HG03135 (cell line): Measurements from ENCODE around the gene HLA-C.
"Not testable (repeated sequence)": the region's sequence is repeated elsewhere in the genome, so short reads cannot be mapped to it uniquely, and the experiment has no call there.

ENCODE experiments used
- ATAC-seq: cut with Tn5 transposase; IDR thresholded peaks from one replicate; pipeline ENCODE4 v1.9.1; 2021; ENCODE audit warnings: mild to moderate bottlenecking, moderate library complexity; ENCODE audit not compliant: unreplicated experiment

HLA-C gene

GRCh38 chr6:31271641-31272357, at the start of gene HLA-C:
HLA-C (minus strand) TSS chr6:31272092; CDS start chr6:31272071, 21 bp downstream.
- peak; percentile 79 for ATAC-seq

DNA sequence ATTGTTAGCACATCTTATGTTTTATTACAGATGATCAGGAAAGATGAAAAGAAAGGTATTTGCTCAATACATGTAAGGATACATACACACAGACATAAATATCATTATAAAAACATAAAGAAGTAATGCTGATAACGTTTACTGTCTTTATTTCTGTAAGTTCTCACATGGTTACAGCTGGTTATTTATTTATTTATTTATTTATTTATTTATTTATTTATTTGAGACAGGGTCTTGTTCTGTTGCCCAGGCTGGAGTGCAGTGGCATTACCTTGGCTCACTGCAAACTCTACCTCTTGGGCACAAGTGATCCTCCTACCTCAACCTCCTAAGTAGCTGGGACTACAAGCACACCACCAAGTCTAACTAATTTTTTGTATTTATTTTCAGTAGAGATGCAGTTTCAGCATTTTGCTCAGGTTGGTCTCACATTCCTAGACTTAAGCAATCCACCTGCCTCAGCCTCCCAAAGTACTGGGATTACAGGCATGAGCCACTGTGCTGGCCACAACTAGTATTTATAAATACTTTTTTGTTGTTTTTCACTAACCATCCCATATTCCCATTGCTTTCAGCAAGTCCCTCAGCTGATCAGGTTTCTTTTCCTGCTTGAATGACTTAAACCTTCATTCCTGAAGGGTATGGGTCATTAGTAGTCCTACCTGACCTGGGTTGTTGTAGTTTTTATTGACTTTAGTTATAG, 49.3 kb upstream of the HLA-C start:
- no peak for ATAC-seq

- no peak for ATAC-seq
These were observed 45.1 kb upstream of the HLA-C start for GRCh38 chr6:31317036-31317435.

DNA sequence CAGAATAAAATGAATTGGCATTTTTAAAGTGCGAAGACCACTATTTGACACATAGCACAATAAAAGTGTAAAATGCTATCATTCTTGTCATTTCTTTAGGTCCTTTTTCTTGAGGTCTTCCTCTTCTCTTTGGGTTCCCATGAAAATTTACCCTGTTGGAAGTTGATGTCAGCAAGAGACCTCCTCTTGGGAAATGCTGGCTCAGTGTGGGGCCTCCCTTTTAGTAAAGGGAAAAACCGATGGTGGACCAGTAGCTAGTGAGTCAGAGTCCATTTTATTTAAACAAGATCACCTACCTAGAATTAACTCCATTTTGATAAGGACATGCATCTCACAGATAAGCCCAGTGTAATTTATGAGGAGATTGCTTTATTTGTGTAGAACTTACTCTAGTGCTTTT, 37.7 kb upstream of the HLA-C start:
- ATAC-seq, result no peak

DNA sequence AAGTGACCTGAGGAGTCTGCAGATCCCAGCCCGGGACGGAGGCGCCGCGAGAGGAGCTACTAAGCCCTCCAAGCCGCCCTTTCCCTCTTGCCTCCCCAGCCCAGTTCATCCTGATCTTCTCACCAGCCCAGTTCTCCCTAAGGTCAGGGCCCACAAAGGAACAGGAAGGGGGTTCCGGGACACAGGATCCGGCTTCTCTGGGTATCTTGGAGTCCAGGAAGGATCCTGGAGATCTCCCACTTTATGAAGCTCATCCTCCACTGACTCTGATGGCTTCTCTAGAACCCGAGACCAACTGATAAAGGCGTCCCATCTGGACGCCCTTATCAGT, 36.9 kb upstream of the HLA-C start:
- no peak for ATAC-seq

- ATAC-seq, result no peak
These were observed 36.4 kb upstream of the HLA-C start for GRCh38 chr6:31308050-31308844.

DNA sequence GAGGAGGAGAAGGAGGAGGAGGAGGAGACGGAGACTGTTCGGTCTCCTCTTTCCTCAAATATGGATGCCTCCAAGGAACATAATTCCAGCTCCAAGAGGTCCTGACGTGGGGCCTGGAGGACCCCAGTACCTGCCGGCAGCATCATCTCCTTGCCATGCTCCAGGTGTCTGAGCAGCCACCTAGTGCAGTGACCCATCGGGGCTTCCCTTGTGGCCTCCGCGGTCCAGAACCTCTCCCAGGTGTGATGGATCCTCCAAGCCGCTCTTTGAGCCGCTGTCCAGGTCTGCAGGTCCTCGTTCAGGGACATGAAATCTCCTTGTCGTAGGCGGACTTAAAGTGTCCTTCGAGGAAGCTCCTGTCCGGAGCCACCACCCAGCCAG, 35.8 kb upstream of the HLA-C start:
- ATAC-seq, result no peak

DNA sequence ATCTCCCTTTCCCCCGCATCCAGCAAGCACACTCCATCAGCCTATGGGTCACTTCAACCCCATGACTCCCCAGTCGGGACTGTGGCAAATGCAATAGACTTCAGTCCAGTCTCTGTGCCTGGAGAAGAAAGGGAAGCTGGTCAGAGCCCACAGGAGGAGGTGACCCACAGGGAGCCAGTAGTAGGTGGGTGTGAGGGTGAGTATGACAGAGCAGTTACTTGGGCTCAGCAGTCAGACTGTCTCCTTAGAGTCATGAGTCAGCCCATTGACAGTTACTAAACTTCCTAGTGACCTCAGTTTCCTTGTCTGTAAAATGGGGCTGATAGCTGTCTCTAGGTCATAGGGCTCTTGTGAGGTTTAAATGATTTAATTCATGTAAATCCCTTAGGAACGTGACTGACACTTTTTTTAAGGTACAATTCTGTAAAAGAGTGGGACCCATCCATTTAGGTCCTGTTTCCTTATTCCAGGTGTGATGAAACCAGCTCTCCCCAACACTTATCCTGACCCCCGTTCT, 33.9 kb upstream of the HLA-C start:
- no peak for ATAC-seq

GRCh38 chr6:31304683-31305082, 32.8 kb upstream of the HLA-C start:
- ATAC-seq, result no peak

DNA sequence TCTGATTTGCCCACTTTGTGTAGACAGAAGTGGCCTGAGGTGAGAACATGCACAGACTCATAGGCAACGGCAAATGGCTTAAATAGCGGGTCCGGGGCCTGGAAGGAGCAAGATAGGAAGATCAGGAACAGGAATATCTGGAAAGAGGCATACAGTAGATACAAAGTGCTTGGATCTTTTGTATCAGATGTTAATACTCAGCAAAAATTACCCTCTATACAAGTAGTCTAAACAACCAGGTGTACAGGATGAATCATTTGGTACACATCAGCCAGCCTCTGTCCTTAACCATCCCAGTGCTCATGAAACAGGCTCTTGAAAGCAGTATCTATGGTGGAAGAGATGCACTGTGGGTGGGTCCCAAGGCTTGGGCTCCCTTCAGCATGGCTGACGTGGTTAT, 28.9 kb upstream of the HLA-C start:
- no peak for ATAC-seq

- ATAC-seq, result no peak
These were observed 28.1 kb upstream of the HLA-C start for GRCh38 chr6:31299947-31300346.

- ATAC-seq, result no peak
These were observed 27.6 kb upstream of the HLA-C start for GRCh38 chr6:31299511-31299910.

DNA sequence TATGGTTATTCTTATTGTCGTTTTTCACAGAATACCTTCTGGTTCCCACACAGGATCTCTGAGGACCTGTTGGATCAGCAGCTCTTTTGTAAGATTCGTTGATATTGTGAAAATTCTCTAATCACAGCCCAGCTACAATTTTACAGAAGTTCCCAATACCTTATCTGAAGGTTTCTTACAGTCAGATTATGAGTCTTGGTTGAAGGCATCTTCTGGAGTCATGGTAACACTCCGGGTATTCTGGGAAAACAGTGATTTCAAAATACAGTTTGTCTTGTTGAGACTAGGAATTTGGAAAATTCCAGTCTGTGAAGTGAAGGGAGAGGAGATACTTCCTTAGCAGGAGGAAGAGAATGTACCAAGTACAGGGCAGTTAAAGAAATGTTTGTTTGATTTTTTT, 22.2 kb upstream of the HLA-C start:
- no peak for ATAC-seq

GRCh38 chr6:31293343-31293742, 21.5 kb upstream of the HLA-C start:
- ATAC-seq, result no peak

DNA sequence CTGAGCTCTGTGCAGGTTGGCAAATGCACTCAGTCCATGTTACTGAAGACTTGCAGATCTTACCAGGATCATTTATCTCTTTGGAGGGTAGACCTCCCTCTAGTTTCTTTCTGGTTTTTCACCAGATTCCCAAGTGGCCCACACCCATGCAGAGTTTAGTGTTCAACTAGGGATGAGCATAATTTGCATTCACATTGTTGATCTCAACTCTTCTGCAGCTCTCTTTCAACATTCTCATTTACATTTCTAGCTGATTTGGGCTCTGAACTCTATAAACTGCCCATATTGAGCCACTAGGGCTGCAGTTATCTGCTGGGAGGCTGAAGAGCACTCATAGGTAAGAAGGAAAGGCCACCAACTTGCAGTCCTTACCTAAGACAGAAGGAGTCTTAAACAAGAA, 17.9 kb upstream of the HLA-C start:
- ATAC-seq, result no peak

DNA sequence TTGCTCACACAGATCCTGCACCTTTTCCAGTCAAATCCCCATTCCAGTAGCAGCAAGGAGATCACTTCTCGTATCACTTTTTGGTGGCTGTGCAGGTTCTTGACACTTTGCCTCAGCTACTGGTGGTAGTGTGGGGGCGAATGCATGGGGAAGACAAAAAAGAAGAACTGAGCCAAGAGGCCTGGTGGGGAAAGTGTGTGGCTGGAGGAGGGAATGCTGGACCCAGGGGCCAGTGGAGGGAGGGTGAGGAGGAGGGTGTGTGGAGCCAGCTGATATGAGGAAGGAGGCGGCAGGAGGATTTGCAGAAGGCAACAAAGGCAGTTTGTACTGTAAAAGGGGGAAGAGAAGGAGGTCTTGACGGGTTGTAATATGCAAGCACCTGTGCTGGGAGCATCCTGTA, 15.7 kb upstream of the HLA-C start:
- no peak for ATAC-seq

GRCh38 chr6:31285982-31286381, 14.1 kb upstream of the HLA-C start:
- no peak for ATAC-seq

DNA sequence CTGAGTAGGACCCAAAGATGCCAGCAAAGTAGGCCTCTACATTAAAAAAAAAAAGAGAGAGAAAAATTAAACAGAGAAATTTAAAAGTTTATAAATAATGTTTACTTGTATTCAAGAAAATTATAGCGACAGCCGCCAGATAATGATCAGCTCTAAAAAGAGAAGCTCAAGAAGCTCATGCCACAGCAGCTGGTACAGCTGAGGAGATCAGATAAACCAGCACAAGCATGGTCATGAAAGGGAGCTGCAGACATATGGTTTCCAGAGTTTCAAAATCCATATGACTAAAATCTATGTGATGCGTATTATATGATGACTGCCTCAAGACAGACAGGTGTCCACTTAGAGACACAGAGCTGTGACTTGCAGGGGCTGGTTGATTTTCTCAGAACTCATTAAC, 13.6 kb upstream of the HLA-C start:
- no peak for ATAC-seq

- not testable (repeated sequence) for ATAC-seq
These were observed 7.8 kb upstream of the HLA-C start for GRCh38 chr6:31279647-31280046.

GRCh38 chr6:31272836-31273626, 1.1 kb upstream of the HLA-C start:
- no peak for ATAC-seq

DNA sequence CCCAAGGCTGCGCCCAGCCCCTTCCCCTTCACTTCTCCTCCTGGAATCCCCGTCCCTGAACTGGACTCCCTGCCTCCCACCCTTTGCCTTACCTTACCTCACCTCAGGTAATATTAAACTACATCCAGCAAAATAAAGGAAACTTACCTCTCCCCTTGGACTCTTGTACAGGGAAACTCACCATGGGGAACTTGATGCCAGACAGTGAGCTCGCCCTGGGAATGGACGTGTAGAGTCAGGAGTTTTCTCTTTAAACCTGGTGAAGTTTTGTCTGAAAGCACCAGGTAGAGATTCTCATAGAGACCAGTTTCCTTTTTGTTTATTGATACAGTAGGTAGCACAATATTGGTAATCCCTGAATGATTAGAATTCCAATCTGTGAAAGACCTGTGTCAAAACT, 544 bp upstream of the HLA-C start:
- peak; percentile 8 for ATAC-seq
